ENCODE data around the gene TMEM123.

Gene TMEM123

GRCh38 chr11:102416976-102417375, 35.6 kb downstream of the TMEM123 start:
- WGBS, 2 donors (ENCODE audit: extremely low coverage in 2 of 2, insufficient read length in 2 of 2, insufficient replicate concordance in 1 of 2): no CpG with 5 or more reads among the region's 2 CpGs
- no peak overlapping the region for H3K4me3 ChIP-seq (ENCODE audit: low read length in 2 of 2)

GRCh38 chr11:102415304-102415916, 37.2 kb downstream of the TMEM123 start:
- Histone ChIP-seq H3K36me3 (replicated peaks in 1 of 2; ENCODE audit: control insufficient read depth in 2 of 2, insufficient read depth in 2 of 2, low read length in 2 of 2) (peaks cover 3 to 4% of the 10 kb centered on the region in 2 donors), H3K4me3 (ENCODE audit: low read length in 2 of 2) (no peak overlapping the region), H2AFZ (ENCODE audit: low read length) (no peak overlapping the region), H4K91ac (ENCODE audit: low read depth, low read length, poor library complexity) (no peak overlapping the region), H3K18ac (ENCODE audit: low read length) (no peak overlapping the region), H3K4me1 (ENCODE audit: control insufficient read depth in 2 of 2, insufficient read depth in 1 of 2, low read depth in 1 of 2, low read length in 2 of 2) (no peaks in the 10 kb centered on the region), H3K14ac (ENCODE audit: low read length) (no peak overlapping the region), H2BK5ac (ENCODE audit: low read length) (no peak overlapping the region), H2BK120ac (ENCODE audit: low read depth, low read length) (no peak overlapping the region), H3K9ac (ENCODE audit: low read depth, low read length, poor library complexity) (no peak overlapping the region), H2BK12ac (ENCODE audit: low read length) (no peak overlapping the region), H4K8ac (ENCODE audit: low read depth, low read length) (no peak overlapping the region), H3K79me1 (ENCODE audit: low read depth, low read length) (no peaks in the 10 kb centered on the region), H2AK5ac (ENCODE audit: low read depth, low read length) (no peak overlapping the region), H2BK15ac (ENCODE audit: low read length) (no peak overlapping the region), H3K4ac (ENCODE audit: low read length) (no peak overlapping the region), H3K27me3 (ENCODE audit: control insufficient read depth in 3 of 3, insufficient read depth in 3 of 3, low read depth in 1 of 3, low read length in 3 of 3) (no peaks in the 10 kb centered on the region), H3K9me3 (replicated peaks in 1 of 2; ENCODE audit: control insufficient read depth in 2 of 2, insufficient read depth in 1 of 2, low read depth in 1 of 2, low read length in 2 of 2) (peaks cover 0 to 14% of the 10 kb centered on the region in 2 donors), H3K27ac (replicated peaks; ENCODE audit: low read length) (no peak overlapping the region), H3K4me2 (ENCODE audit: insufficient read depth, low read length, poor library complexity, severe bottlenecking) (no peak overlapping the region), H3K23ac (ENCODE audit: low read depth, low read length, poor library complexity) (no peak overlapping the region)
- no peak for DNase-seq (ENCODE audit: low spot score)
- 100% methylated on average over 1 of the region's 1 CpG; no CpG with 5 or more reads in 1 of the 2 donors for WGBS, 2 donors (ENCODE audit: extremely low coverage in 2 of 2, insufficient read length in 2 of 2, insufficient replicate concordance in 1 of 2)

More at GRCh38 chr11:102416976-102417375, 35.6 kb downstream of the TMEM123 start:
- no peak overlapping the region for H3K14ac ChIP-seq (ENCODE audit: low read length)
- H4K91ac ChIP-seq (ENCODE audit: low read depth, low read length, poor library complexity): no peak overlapping the region
- no peak overlapping the region for H2BK120ac ChIP-seq (ENCODE audit: low read depth, low read length)
- peaks cover 3% of the 10 kb centered on the region in 2 donors for H3K36me3 ChIP-seq (replicated peaks in 1 of 2; ENCODE audit: control insufficient read depth in 2 of 2, insufficient read depth in 2 of 2, low read length in 2 of 2)
- H2BK12ac ChIP-seq (ENCODE audit: low read length): no peak overlapping the region
- no peak overlapping the region for H3K23ac ChIP-seq (ENCODE audit: low read depth, low read length, poor library complexity)
- H3K9ac ChIP-seq (ENCODE audit: low read depth, low read length, poor library complexity): no peak overlapping the region
- H3K4ac ChIP-seq (ENCODE audit: low read length): no peak overlapping the region
- peaks cover 0 to 14% of the 10 kb centered on the region in 2 donors for H3K9me3 ChIP-seq (replicated peaks in 1 of 2; ENCODE audit: control insufficient read depth in 2 of 2, insufficient read depth in 1 of 2, low read depth in 1 of 2, low read length in 2 of 2)
- no peak overlapping the region for H3K27ac ChIP-seq (replicated peaks; ENCODE audit: low read length)
- no peak overlapping the region for H2BK15ac ChIP-seq (ENCODE audit: low read length)
- H3K27me3 ChIP-seq (ENCODE audit: control insufficient read depth in 3 of 3, insufficient read depth in 3 of 3, low read depth in 1 of 3, low read length in 3 of 3): no peaks in the 10 kb centered on the region
- no peak for DNase-seq (ENCODE audit: low spot score)
- H3K4me2 ChIP-seq (ENCODE audit: insufficient read depth, low read length, poor library complexity, severe bottlenecking): no peak overlapping the region
- H4K8ac ChIP-seq (ENCODE audit: low read depth, low read length): no peak overlapping the region
- H3K18ac ChIP-seq (ENCODE audit: low read length): no peak overlapping the region
- no peak overlapping the region for H2AFZ ChIP-seq (ENCODE audit: low read length)
- no peak overlapping the region for H2BK5ac ChIP-seq (ENCODE audit: low read length)
- H3K4me1 ChIP-seq (ENCODE audit: control insufficient read depth in 2 of 2, insufficient read depth in 1 of 2, low read depth in 1 of 2, low read length in 2 of 2): no peaks in the 10 kb centered on the region
- no peak overlapping the region for H2AK5ac ChIP-seq (ENCODE audit: low read depth, low read length)
- no peaks in the 10 kb centered on the region for H3K79me1 ChIP-seq (ENCODE audit: low read depth, low read length)

- no peaks in the 10 kb centered on the region for H3K79me1 ChIP-seq (ENCODE audit: low read depth, low read length)
Measured at GRCh38 chr11:102414559-102414958, 38.0 kb downstream of the TMEM123 start.

GRCh38 chr11:102413497-102413896, 39.1 kb downstream of the TMEM123 start:
- Histone ChIP-seq H3K36me3 (replicated peaks in 1 of 2; ENCODE audit: control insufficient read depth in 2 of 2, insufficient read depth in 2 of 2, low read length in 2 of 2) (peaks cover 0 to 8% of the 10 kb centered on the region in 2 donors), H3K9ac (ENCODE audit: low read depth, low read length, poor library complexity) (no peak overlapping the region), H2BK5ac (ENCODE audit: low read length) (no peak overlapping the region), H3K23ac (ENCODE audit: low read depth, low read length, poor library complexity) (no peak overlapping the region), H2AFZ (ENCODE audit: low read length) (no peak overlapping the region), H3K9me3 (replicated peaks in 1 of 2; ENCODE audit: control insufficient read depth in 2 of 2, insufficient read depth in 1 of 2, low read depth in 1 of 2, low read length in 2 of 2) (peaks cover 0 to 14% of the 10 kb centered on the region in 2 donors), H3K4me2 (ENCODE audit: insufficient read depth, low read length, poor library complexity, severe bottlenecking) (no peak overlapping the region), H3K27me3 (ENCODE audit: control insufficient read depth in 3 of 3, insufficient read depth in 3 of 3, low read depth in 1 of 3, low read length in 3 of 3) (no peaks in the 10 kb centered on the region), H3K18ac (ENCODE audit: low read length) (no peak overlapping the region), H3K4ac (ENCODE audit: low read length) (no peak overlapping the region), H4K91ac (ENCODE audit: low read depth, low read length, poor library complexity) (no peak overlapping the region), H3K27ac (replicated peaks; ENCODE audit: low read length) (no peak overlapping the region), H3K4me1 (ENCODE audit: control insufficient read depth in 2 of 2, insufficient read depth in 1 of 2, low read depth in 1 of 2, low read length in 2 of 2) (no peaks in the 10 kb centered on the region), H2BK120ac (ENCODE audit: low read depth, low read length) (no peak overlapping the region), H2BK12ac (ENCODE audit: low read length) (no peak overlapping the region), H3K14ac (ENCODE audit: low read length) (no peak overlapping the region), H4K8ac (ENCODE audit: low read depth, low read length) (no peak overlapping the region), H2AK5ac (ENCODE audit: low read depth, low read length) (no peak overlapping the region), H3K79me1 (ENCODE audit: low read depth, low read length) (no peaks in the 10 kb centered on the region), H2BK15ac (ENCODE audit: low read length) (no peak overlapping the region), H3K4me3 (ENCODE audit: low read length in 2 of 2) (no peak overlapping the region)
- WGBS, 2 donors (ENCODE audit: extremely low coverage in 2 of 2, insufficient read length in 2 of 2, insufficient replicate concordance in 1 of 2): no CpG with 5 or more reads among the region's 4 CpGs
- no peak for DNase-seq (ENCODE audit: low spot score)

More at GRCh38 chr11:102414559-102414958, 38.0 kb downstream of the TMEM123 start:
- H3K18ac ChIP-seq (ENCODE audit: low read length): no peak overlapping the region
- no peak for DNase-seq (ENCODE audit: low spot score)
- peaks cover 0 to 14% of the 10 kb centered on the region in 2 donors for H3K9me3 ChIP-seq (replicated peaks in 1 of 2; ENCODE audit: control insufficient read depth in 2 of 2, insufficient read depth in 1 of 2, low read depth in 1 of 2, low read length in 2 of 2)
- no peak overlapping the region for H3K4me2 ChIP-seq (ENCODE audit: insufficient read depth, low read length, poor library complexity, severe bottlenecking)
- no peak overlapping the region for H2BK12ac ChIP-seq (ENCODE audit: low read length)
- no CpG with 5 or more reads among the region's 2 CpGs for WGBS, 2 donors (ENCODE audit: extremely low coverage in 2 of 2, insufficient read length in 2 of 2, insufficient replicate concordance in 1 of 2)
- no peak overlapping the region for H3K23ac ChIP-seq (ENCODE audit: low read depth, low read length, poor library complexity)
- H3K4ac ChIP-seq (ENCODE audit: low read length): no peak overlapping the region
- no peak overlapping the region for H4K91ac ChIP-seq (ENCODE audit: low read depth, low read length, poor library complexity)
- no peak overlapping the region for H3K27ac ChIP-seq (replicated peaks; ENCODE audit: low read length)
- no peak overlapping the region for H3K14ac ChIP-seq (ENCODE audit: low read length)
- no peak overlapping the region for H2BK5ac ChIP-seq (ENCODE audit: low read length)
- H2AFZ ChIP-seq (ENCODE audit: low read length): no peak overlapping the region
- peaks cover 3 to 8% of the 10 kb centered on the region in 2 donors for H3K36me3 ChIP-seq (replicated peaks in 1 of 2; ENCODE audit: control insufficient read depth in 2 of 2, insufficient read depth in 2 of 2, low read length in 2 of 2)
- H2BK120ac ChIP-seq (ENCODE audit: low read depth, low read length): no peak overlapping the region
- no peak overlapping the region for H2AK5ac ChIP-seq (ENCODE audit: low read depth, low read length)
- no peaks in the 10 kb centered on the region for H3K27me3 ChIP-seq (ENCODE audit: control insufficient read depth in 3 of 3, insufficient read depth in 3 of 3, low read depth in 1 of 3, low read length in 3 of 3)
- H3K4me3 ChIP-seq (ENCODE audit: low read length in 2 of 2): no peak overlapping the region
- H3K9ac ChIP-seq (ENCODE audit: low read depth, low read length, poor library complexity): no peak overlapping the region
- no peak overlapping the region for H2BK15ac ChIP-seq (ENCODE audit: low read length)
- H4K8ac ChIP-seq (ENCODE audit: low read depth, low read length): no peak overlapping the region
- H3K4me1 ChIP-seq (ENCODE audit: control insufficient read depth in 2 of 2, insufficient read depth in 1 of 2, low read depth in 1 of 2, low read length in 2 of 2): no peaks in the 10 kb centered on the region
